ENCODE measurements around the gene DNAH14. TPM values are rescaled to one million over a fixed set of nuclear protein-coding genes. Genes with fewer than 3 reads are reported as not detected.

The DNAH14 gene
- total RNA-seq, 1 experiment from 2014 or later: 39.7 TPM

DNA sequence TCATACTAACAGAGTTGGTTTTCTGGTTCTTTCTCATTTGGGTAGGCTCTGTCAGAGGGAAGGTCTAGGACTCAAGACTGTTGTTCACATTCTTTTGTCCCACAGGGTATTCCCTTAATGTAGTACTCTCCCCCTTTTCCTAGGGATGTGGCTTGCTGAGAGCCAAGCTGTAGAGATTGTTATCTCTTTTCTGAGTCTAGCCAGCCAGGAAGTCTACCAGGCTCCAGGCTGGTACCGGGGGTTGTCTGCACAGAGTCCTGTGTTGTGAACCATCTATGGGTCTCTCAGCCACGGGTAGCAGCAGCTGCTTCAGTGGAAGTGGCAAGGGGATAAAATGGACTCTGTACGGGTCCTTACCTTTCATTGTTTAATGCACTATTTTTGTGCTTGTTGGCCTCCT is 272.0 kb downstream of the DNAH14 start:
- H3K36me3 Mint-ChIP-seq (ENCODE audit: insufficient read depth in 1 of 3, low read depth in 3 of 3): peaks cover 0 to 4% (median 2%) of the 10 kb centered on the region in 3 experiments; a peak in 3 of 7 replicates
- no peaks in the 10 kb centered on the region; the same call in 1 of the 2 replicates for H3K27me3 Mint-ChIP-seq (ENCODE audit: low read depth)
- H3K56ac ChIP-seq (ENCODE audit: insufficient read length, low read depth, low read length): no peak overlapping the region
- H4K20me1 ChIP-seq (ENCODE audit: control insufficient read depth, insufficient read depth, insufficient read length): no peaks in the 10 kb centered on the region
- no peak overlapping the region for H4K91ac ChIP-seq (ENCODE audit: insufficient read length, low read depth, low read length)
- no peak overlapping the region for H3K4ac ChIP-seq (ENCODE audit: low read depth, low read length)
- H3K4me1 ChIP-seq (ENCODE audit: insufficient read depth, low read length): no peaks in the 10 kb centered on the region
- DNase-seq: no peak
- no CpG with 5 or more reads among the region's 3 CpGs for WGBS (ENCODE audit: extremely low coverage, insufficient read length, low lambda C conversion rate)
- H3K4me3 Mint-ChIP-seq: no peak overlapping the region
- H2BK12ac ChIP-seq (ENCODE audit: insufficient read length, low read depth, low read length): no peak overlapping the region
- no peak overlapping the region for H4K5ac ChIP-seq (ENCODE audit: insufficient read length, low read depth, low read length)
- TF ChIP-seq CTCF (conservative IDR thresholded peaks at IDR 0.05): no peak
- H3K9me3 Mint-ChIP-seq: peaks cover 9 to 16% of the 10 kb centered on the region in 2 experiments
- no peaks in the 10 kb centered on the region for H3K9me3 ChIP-seq (ENCODE audit: control insufficient read depth, low read depth, low read length)
- H3K14ac ChIP-seq (ENCODE audit: insufficient read depth, low read length): no peak overlapping the region
- H2BK20ac ChIP-seq (ENCODE audit: low read depth, low read length, poor library complexity, severe bottlenecking): no peak overlapping the region
- no peak overlapping the region for H3K4me2 ChIP-seq (ENCODE audit: insufficient read depth, insufficient read length, low read length)
- no peaks in the 10 kb centered on the region for H3K79me1 ChIP-seq (ENCODE audit: insufficient read depth, low read depth, low read length, poor library complexity, severe bottlenecking)
- no peak overlapping the region for H3K27ac Mint-ChIP-seq
- H2BK15ac ChIP-seq (ENCODE audit: low read depth, low read length): no peak overlapping the region
- H4K8ac ChIP-seq (replicated peaks; ENCODE audit: insufficient read length, low read depth, low read length): no peak overlapping the region
- no peak overlapping the region for H2BK120ac ChIP-seq (ENCODE audit: low read depth, low read length, poor library complexity, severe bottlenecking)
- H2AK5ac ChIP-seq (ENCODE audit: insufficient read length, low read length): no peak overlapping the region
- no peaks in the 10 kb centered on the region for H3K4me1 Mint-ChIP-seq
- no peak overlapping the region for H3K9ac ChIP-seq (ENCODE audit: extremely low read depth, insufficient read length, low read length)
- no peaks in the 10 kb centered on the region for H3K79me2 ChIP-seq (ENCODE audit: insufficient read depth, low read length)
- no peak overlapping the region for H3T11ph ChIP-seq (ENCODE audit: low read length)
- no peak overlapping the region for H3K23ac ChIP-seq (ENCODE audit: insufficient read length, low read depth, low read length)
- H2BK5ac ChIP-seq (ENCODE audit: insufficient read length, low read length): no peak overlapping the region
- H3K27me3 ChIP-seq (ENCODE audit: insufficient read depth, low read length): no peaks in the 10 kb centered on the region
- no peaks in the 10 kb centered on the region for H3K23me2 ChIP-seq (ENCODE audit: insufficient read length, low read depth, low read length, poor library complexity, severe bottlenecking)
- H3K27ac ChIP-seq (ENCODE audit: insufficient read length, low read depth, low read length): no peak overlapping the region
- no peak overlapping the region for H3K18ac ChIP-seq (ENCODE audit: insufficient read length, low read depth, low read length)
- H2AFZ ChIP-seq (ENCODE audit: low read length): no peak overlapping the region
